GM12864 (cell line): ENCODE results near the gene CROCC.

Source experiments
- DNase-seq: peaks from one replicate; pipeline ENCODE4 v3.0.0-alpha.2; 2011; ENCODE audit warnings: low read depth
- H3K4me3 ChIP-seq: 2 replicates; pipeline ENCODE4 v1.5.1; 2011; ENCODE audit warnings: mild to moderate bottlenecking, low read depth, low read length, control low read depth
- TF ChIP-seq, protein P1 (sequence below): IDR thresholded peaks from 2 replicates; pipeline ENCODE4 v1.5.1; 2011; ENCODE audit warnings: low read depth, mild to moderate bottlenecking, moderate library complexity, low read length, control low read depth, inconsistent platforms; ENCODE audit errors: missing control alignments

Gene CROCC

DNA sequence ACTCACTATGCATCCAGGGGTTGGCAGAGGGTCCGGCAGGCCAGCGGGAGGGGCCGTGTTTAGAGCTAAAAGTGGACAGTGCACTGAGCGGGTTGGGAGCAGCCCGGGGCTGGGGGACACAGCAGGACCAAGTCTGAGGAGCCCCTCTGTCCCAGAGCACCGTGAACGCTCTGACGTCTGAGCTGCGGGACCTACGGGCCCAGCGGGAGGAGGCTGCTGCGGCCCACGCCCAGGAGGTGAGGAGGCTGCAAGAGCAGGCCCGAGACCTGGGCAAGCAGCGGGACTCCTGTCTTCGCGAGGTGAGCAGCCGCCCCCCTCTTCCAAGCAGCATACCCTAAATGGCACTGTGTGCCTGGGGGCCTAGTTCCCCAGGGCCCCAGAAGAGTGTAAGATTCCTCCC is 32.8 kb downstream of the CROCC start:
- DNase-seq: no peak
- TF ChIP-seq, protein P1, sequence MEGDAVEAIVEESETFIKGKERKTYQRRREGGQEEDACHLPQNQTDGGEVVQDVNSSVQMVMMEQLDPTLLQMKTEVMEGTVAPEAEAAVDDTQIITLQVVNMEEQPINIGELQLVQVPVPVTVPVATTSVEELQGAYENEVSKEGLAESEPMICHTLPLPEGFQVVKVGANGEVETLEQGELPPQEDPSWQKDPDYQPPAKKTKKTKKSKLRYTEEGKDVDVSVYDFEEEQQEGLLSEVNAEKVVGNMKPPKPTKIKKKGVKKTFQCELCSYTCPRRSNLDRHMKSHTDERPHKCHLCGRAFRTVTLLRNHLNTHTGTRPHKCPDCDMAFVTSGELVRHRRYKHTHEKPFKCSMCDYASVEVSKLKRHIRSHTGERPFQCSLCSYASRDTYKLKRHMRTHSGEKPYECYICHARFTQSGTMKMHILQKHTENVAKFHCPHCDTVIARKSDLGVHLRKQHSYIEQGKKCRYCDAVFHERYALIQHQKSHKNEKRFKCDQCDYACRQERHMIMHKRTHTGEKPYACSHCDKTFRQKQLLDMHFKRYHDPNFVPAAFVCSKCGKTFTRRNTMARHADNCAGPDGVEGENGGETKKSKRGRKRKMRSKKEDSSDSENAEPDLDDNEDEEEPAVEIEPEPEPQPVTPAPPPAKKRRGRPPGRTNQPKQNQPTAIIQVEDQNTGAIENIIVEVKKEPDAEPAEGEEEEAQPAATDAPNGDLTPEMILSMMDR: no peak
- no peak overlapping the region for H3K4me3 ChIP-seq

DNA sequence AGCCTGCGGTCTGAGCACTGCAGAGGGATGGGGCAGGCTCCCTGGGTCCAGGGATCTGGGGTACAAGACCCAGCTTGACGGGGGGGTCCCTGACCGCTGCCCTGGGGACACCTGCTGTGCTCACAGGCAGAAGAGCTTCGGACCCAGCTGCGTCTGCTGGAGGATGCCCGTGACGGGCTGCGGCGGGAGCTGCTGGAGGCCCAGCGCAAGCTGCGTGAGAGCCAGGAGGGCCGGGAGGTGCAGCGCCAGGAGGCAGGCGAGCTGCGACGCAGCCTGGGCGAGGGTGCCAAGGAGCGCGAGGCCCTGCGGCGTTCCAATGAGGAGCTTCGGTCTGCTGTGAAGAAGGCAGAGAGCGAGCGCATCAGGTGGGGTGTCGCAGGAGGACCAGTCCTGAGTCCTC is 33.5 kb downstream of the CROCC start:
- no peak overlapping the region for H3K4me3 ChIP-seq
- TF ChIP-seq, protein P1: no peak
- DNase-seq: no peak

DNA sequence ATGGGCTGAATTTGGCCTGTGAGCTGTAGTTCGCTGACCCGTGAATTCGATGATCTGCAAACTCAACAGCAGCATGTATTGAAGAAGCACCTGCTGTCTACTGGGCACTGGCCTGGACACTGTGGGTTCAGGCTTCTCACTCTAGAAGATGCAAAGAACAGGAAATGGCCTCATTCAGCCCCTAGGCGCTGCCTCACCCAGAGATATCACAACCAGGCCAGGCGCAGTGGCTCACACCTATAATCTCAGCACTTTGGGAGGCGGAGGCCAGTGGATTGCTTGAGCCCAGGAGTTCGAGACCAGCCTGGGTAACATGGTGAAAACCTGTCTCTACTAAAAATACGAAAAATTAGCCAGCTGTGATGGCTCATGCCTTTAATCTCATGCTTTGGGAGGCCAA is 35.0 kb downstream of the CROCC start:
- no peak for DNase-seq
- H3K4me3 ChIP-seq: no peak overlapping the region
- TF ChIP-seq, protein P1: no peak

DNA sequence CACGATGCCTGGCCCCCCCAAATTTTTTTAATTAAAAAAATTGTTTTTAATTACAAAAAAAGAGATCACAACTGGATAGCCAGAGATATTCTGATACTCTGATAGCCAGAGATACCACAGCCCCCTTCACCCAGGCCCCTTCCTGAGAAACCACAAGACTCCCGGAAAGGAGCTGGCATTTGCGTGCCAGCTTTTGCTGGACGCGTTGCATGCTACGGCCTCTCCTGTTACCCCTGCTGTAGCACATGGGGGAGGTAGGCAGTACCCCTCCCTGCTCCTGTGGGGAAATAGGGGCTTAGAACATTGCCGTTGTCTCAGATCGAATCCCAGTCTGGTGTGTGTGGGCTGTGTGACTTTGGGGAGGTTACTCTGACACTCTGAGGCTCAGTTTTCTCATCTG is 36.0 kb downstream of the CROCC start:
- DNase-seq: no peak
- no peak overlapping the region for H3K4me3 ChIP-seq
- TF ChIP-seq, protein P1: no peak

DNA sequence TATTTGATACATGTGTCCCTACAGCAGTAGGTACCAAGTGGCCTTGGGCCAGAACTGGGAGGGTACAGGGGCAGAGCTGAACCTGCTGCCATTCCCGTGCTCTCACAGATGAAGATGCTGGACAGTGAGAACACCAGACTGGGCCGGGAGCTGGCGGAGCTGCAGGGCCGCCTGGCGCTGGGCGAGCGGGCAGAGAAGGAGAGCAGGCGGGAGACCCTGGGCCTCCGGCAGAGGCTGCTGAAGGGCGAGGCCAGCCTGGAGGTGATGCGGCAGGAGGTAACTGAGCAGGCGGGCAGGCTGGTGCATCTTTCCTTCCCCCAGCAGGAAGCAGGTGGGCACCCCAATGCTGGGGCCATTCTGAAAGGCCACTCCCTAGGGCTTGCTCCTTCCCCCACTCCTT is 36.7 kb downstream of the CROCC start:
- no peak overlapping the region for H3K4me3 ChIP-seq
- TF ChIP-seq, protein P1: no peak
- DNase-seq: no peak

DNA sequence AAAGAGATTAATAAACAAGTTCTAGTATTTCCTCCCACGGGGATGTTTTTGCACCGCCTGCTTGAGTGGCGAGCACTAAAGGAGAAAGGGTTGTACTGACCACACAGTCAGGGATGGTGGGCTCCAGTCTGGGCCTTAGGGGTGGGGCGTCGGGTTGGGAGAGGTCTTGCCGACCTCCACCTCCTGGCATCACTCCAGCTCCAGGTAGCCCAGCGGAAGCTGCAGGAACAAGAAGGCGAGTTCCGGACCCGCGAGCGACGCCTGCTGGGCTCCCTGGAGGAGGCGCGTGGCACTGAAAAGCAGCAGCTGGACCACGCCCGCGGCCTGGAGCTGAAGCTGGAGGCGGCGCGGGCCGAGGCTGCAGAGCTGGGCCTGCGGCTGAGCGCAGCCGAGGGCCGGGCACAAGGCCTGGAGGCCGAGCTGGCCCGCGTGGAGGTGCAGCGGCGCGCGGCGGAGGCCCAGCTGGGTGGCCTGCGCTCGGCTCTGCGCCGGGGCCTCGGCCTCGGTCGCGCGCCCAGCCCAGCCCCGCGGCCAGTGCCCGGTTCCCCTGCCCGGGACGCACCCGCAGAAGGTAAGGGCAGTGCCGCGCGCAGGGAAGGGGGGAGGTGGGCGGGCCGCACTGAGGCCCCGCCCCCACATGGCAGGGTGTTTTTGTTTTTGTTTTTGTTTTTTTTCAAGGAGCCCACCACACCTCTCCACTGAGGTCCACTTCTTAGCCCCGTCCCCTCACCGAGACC is 39.0 kb downstream of the CROCC start:
- peak overlapping the region; percentile 43 for H3K4me3 ChIP-seq
- TF ChIP-seq, protein P1: peak; percentile 82
- peak; percentile 22 for DNase-seq
